HEK293 (cell line): ENCODE data around the gene EPB41L2.
A peak's percentile ranks its signal among the peaks of the same experiment; 100 is the strongest.

Experiments
- CTCF ChIA-PET: fragments of 350-600 bp; formaldehyde crosslinking; extraction: SDS; loops from one replicate; lab custom pipeline; 2021; ENCODE audit warnings: antibody characterized with exemption; lab: Yijun Ruan, JAX
- POLR2A ChIA-PET: fragments of 300-600 bp; formaldehyde crosslinking; extraction: SDS; loops from one replicate; lab custom pipeline; 2020; ENCODE audit warnings: antibody characterized with exemption, inconsistent platforms; lab: Yijun Ruan, JAX
- H3K27ac ChIP-seq: fragments of 200-500 bp; sonication (Bioruptor generic); 2 replicates; pipeline ENCODE4 v1.5.1; 2014; ENCODE audit warnings: low read depth, low read length, control low read depth, inconsistent platforms; ENCODE audit errors: extremely low read depth
- H3K36me3 ChIP-seq, 2 experiments: fragments of 200-500 bp in 1 of 2; sonication (Bioruptor generic) in 1 of 2; 1 replicate in 1 of 2; 2 replicates in 1 of 2; pipeline ENCODE4 v1.5.1; 2014 to 2017; ENCODE audit warnings: inconsistent platforms in 2 of 2, low read length in 2 of 2; ENCODE audit not compliant: control insufficient read depth in 2 of 2, insufficient read depth in 1 of 2
- H3K4me1 ChIP-seq: fragments of 200-500 bp; sonication (Bioruptor generic); 2 replicates; pipeline ENCODE4 v1.5.1; 2014; ENCODE audit warnings: mild to moderate bottlenecking, low read length, inconsistent platforms; ENCODE audit not compliant: control insufficient read depth, insufficient read depth
- H3K4me3 ChIP-seq: 2 replicates; pipeline ENCODE4 v1.5.1; 2011; ENCODE audit warnings: low read depth, mild to moderate bottlenecking, control low read depth, low read length, moderate library complexity
- H3K9me3 ChIP-seq: fragments of 200-500 bp; sonication (Bioruptor generic); 2 replicates; pipeline ENCODE4 v1.5.1; 2014; ENCODE audit warnings: low read depth, low read length, inconsistent platforms; ENCODE audit not compliant: control insufficient read depth, insufficient read depth
- BCL6B ChIP-seq: fragments of 450-650 bp; formaldehyde crosslinking; IDR thresholded peaks from 2 replicates; pipeline ENCODE4 v1.5.1; 2017; ENCODE audit warnings: missing biosample characterization, missing genetic modification characterization
- HOXD13 ChIP-seq: sonication (generic); formaldehyde crosslinking; IDR thresholded peaks from 2 replicates; pipeline ENCODE4 v1.8.0; 2022; ENCODE audit warnings: missing genetic modification reagents, borderline replicate concordance
- KLF1 ChIP-seq: fragments of 450-650 bp; formaldehyde crosslinking; IDR thresholded peaks from 2 replicates; pipeline ENCODE4 v1.5.1; 2016; ENCODE audit warnings: missing biosample characterization, missing genetic modification characterization
- KLF7 ChIP-seq: fragments of 450-650 bp; formaldehyde crosslinking; IDR thresholded peaks from 2 replicates; pipeline ENCODE4 v1.5.1; 2016; ENCODE audit warnings: missing biosample characterization, missing genetic modification characterization, borderline replicate concordance
- MZF1 ChIP-seq: fragments of 450-650 bp; formaldehyde crosslinking; IDR thresholded peaks from 2 replicates; pipeline ENCODE4 v1.5.1; 2017; ENCODE audit warnings: missing biosample characterization, missing genetic modification characterization, borderline replicate concordance
- PRDM6 ChIP-seq: fragments of 450-650 bp; formaldehyde crosslinking; IDR thresholded peaks from 2 replicates; pipeline ENCODE4 v1.5.1; 2017; ENCODE audit warnings: missing biosample characterization, missing genetic modification characterization
- REPIN1 ChIP-seq: fragments of 450-650 bp; formaldehyde crosslinking; IDR thresholded peaks from 2 replicates; pipeline ENCODE4 v1.5.1; 2017; ENCODE audit warnings: missing biosample characterization, missing genetic modification characterization, low read depth
- YY1 ChIP-seq: fragments of 450-650 bp; formaldehyde crosslinking; IDR thresholded peaks from 2 replicates; pipeline ENCODE4 v1.5.1; 2018; ENCODE audit warnings: missing biosample characterization, missing genetic modification characterization
- ZBTB21 ChIP-seq: fragments of 450-650 bp; formaldehyde crosslinking; IDR thresholded peaks from 2 replicates; pipeline ENCODE4 v1.5.1; 2017; ENCODE audit warnings: missing biosample characterization, missing genetic modification characterization
- ZIC2 ChIP-seq: fragments of 450-650 bp; formaldehyde crosslinking; IDR thresholded peaks from 2 replicates; pipeline ENCODE4 v1.5.1; 2016; ENCODE audit warnings: missing biosample characterization, missing genetic modification characterization
- ZNF174 ChIP-seq: fragments of 450-650 bp; formaldehyde crosslinking; IDR thresholded peaks from 2 replicates; pipeline ENCODE4 v1.5.0; 2017; ENCODE audit warnings: missing biosample characterization, mild to moderate bottlenecking, missing genetic modification characterization
- ZNF211 ChIP-seq: fragments of 450-650 bp; formaldehyde crosslinking; IDR thresholded peaks from 2 replicates; pipeline ENCODE4 v1.5.1; 2016; ENCODE audit warnings: low read depth, missing biosample characterization, missing genetic modification characterization
- ZNF426 ChIP-seq: fragments of 450-650 bp; formaldehyde crosslinking; IDR thresholded peaks from 2 replicates; pipeline ENCODE4 v1.5.1; 2017; ENCODE audit warnings: missing biosample characterization, missing genetic modification characterization, mild to moderate bottlenecking, inconsistent platforms, moderate library complexity
- ZNF514 ChIP-seq: fragments of 450-650 bp; formaldehyde crosslinking; IDR thresholded peaks from 2 replicates; pipeline ENCODE4 v1.5.1; 2016; ENCODE audit warnings: missing biosample characterization, missing genetic modification characterization
- ZNF610 ChIP-seq: fragments of 450-650 bp; formaldehyde crosslinking; IDR thresholded peaks from 2 replicates; pipeline ENCODE4 v1.5.1; 2016; ENCODE audit warnings: missing biosample characterization, missing genetic modification characterization, borderline replicate concordance
- ZNF776 ChIP-seq: fragments of 450-650 bp; formaldehyde crosslinking; IDR thresholded peaks from 2 replicates; pipeline ENCODE4 v1.5.0; 2017; ENCODE audit warnings: missing biosample characterization, missing genetic modification characterization, borderline replicate concordance
- ZSCAN4 ChIP-seq: fragments of 450-650 bp; formaldehyde crosslinking; IDR thresholded peaks from 2 replicates; pipeline ENCODE4 v1.5.1; 2017; ENCODE audit warnings: missing biosample characterization, missing genetic modification characterization

Gene EPB41L2

GRCh38 chr6:131052181-131052580 is 10.9 kb downstream of the EPB41L2 start (continued):
- no peak for TF ChIP-seq REPIN1 (tag by site-specific recombination)

GRCh38 chr6:131051341-131051740 is 11.7 kb downstream of the EPB41L2 start:
- H3K27ac ChIP-seq = no peak overlapping the region
- H3K36me3 ChIP-seq = peaks cover 0 to 20% of the 10 kb centered on the region in 2 experiments; a peak in 2 of 3 replicates
- H3K4me1 ChIP-seq = peaks cover 8% of the 10 kb centered on the region
- TF ChIP-seq ZSCAN4 (tag by site-specific recombination) (no peak), ZNF514 (tag by site-specific recombination) (no peak), ZNF610 (tag by site-specific recombination) (no peak), ZNF174 (tag by site-specific recombination) (no peak), ZIC2 (tag by site-specific recombination) (no peak), KLF7 (no peak), ZBTB21 (tag by site-specific recombination) (no peak), ZNF776 (tag by site-specific recombination) (no peak), ZNF426 (no peak), HOXD13 (CRISPR knock-in tag) (no peak), KLF1 (no peak), ZNF211 (tag by site-specific recombination) (no peak)
- H3K9me3 ChIP-seq = no peaks in the 10 kb centered on the region
- no peak overlapping the region for H3K4me3 ChIP-seq
- ChIA-PET POLR2A (no interaction called here), CTCF (no interaction called here)

GRCh38 chr6:131049608-131050007 is 13.4 kb downstream of the EPB41L2 start:
- H3K36me3 ChIP-seq = peaks cover 0 to 10% of the 10 kb centered on the region in 2 experiments; a peak in 2 of 3 replicates
- peak; percentile 66; the same call in 1 of the 2 replicates for TF ChIP-seq MZF1 (tag by site-specific recombination)
- 0 out of 2 replicates have a peak, but pooled peaks have one; percentile 18 for TF ChIP-seq BCL6B (tag by site-specific recombination)
- peak; percentile 80 for TF ChIP-seq PRDM6
- no peak for TF ChIP-seq YY1
- TF ChIP-seq, all 188 proteins: peak for 3
- ChIA-PET POLR2A (no interaction called here), CTCF (interaction anchor here (0.6 to 1.5 kb wide), 2 partner anchors 18 to 96 kb away, joined by 4 read pairs; no protein-coding TSS in a partner anchor)
- H3K4me3 ChIP-seq = no peak overlapping the region
- no peak overlapping the region for H3K27ac ChIP-seq
- H3K4me1 ChIP-seq = peaks cover 8% of the 10 kb centered on the region
- H3K9me3 ChIP-seq = no peaks in the 10 kb centered on the region
